Endothelial cell of umbilical vein (primary cell): ENCODE measurements around the gene ALDH1A2. TPM values are rescaled to one million over a fixed set of nuclear protein-coding genes. Genes with fewer than 3 reads are reported as not detected.

Source experiments
- BruUV-seq: library from RNA; stranded (reverse); fragments of 400-500 nt; replicated peaks from 2 replicates; lab custom pipeline; 2021; lab: Mats Ljungman, UMichigan
- CTCF ChIA-PET: fragments of 300-600, 350-600 bp; sonication (Branson Sonifier 250); formaldehyde crosslinking; loops from one replicate; lab custom pipeline; 2021; ENCODE audit warnings: antibody characterized with exemption, inconsistent platforms; lab: Charles Lee
- POLR2A ChIA-PET: fragments of 300-600, 350-600 bp; sonication (Branson Sonifier 250); formaldehyde crosslinking; loops from one replicate; lab custom pipeline; 2021; ENCODE audit warnings: antibody characterized with exemption, inconsistent platforms; lab: Charles Lee
- DNase-seq: peaks from one replicate; pipeline ENCODE4 v3.0.0-alpha.2; 2011; ENCODE audit warnings: low read depth, low spot score
- FAIRE-seq: peaks from 2 replicates; lab custom pipeline; 2011; peaks lifted over from hg19 to GRCh38; lab: Jason Lieb, UNC
- H2AFZ ChIP-seq: 2 replicates; pipeline ENCODE4 v1.6.0; 2012; ENCODE audit warnings: low read depth, low read length, control low read depth, inconsistent platforms
- H3K27ac ChIP-seq: 2 replicates; pipeline ENCODE4 v1.5.1; 2011; ENCODE audit warnings: low read depth, mild to moderate bottlenecking, control low read depth, low read length, moderate library complexity; ENCODE audit not compliant: insufficient read depth
- H3K27me3 ChIP-seq, 2 experiments: 2 replicates each; pipeline versions ENCODE4 v1.6.0 to v1.6.1; 2011; ENCODE audit warnings: low read length in 2 of 2, mixed read lengths in 1 of 2; ENCODE audit not compliant: control insufficient read depth in 2 of 2, insufficient read depth in 2 of 2
- H3K36me3 ChIP-seq, 2 experiments: 2 replicates in 1 of 2; 3 replicates in 1 of 2; pipeline ENCODE4 v1.5.1; 2011; ENCODE audit warnings: low read length in 2 of 2, mild to moderate bottlenecking in 1 of 2, moderate library complexity in 1 of 2; ENCODE audit not compliant: control insufficient read depth in 2 of 2, insufficient read depth in 2 of 2; ENCODE audit errors: extremely low read depth in 1 of 2
- H3K4me1 ChIP-seq: 3 replicates; pipeline ENCODE4 v1.5.1; 2011; ENCODE audit warnings: mild to moderate bottlenecking, low read length; ENCODE audit not compliant: control insufficient read depth, insufficient read depth; ENCODE audit errors: extremely low read depth
- H3K4me2 ChIP-seq: 2 replicates; pipeline ENCODE4 v1.6.1; 2011; ENCODE audit warnings: low read length, control low read depth, mixed read lengths; ENCODE audit not compliant: insufficient read depth
- H3K4me3 ChIP-seq, 3 experiments: fragments of 200-600 bp in 1 of 3; sonication (generic), shearing (Covaris generic) in 1 of 3; replicated peaks in 1 of 3; 2 replicates each; pipeline ENCODE4 v1.5.1; 2011 to 2016; ENCODE audit warnings: control low read depth in 3 of 3, low read length in 3 of 3, mild to moderate bottlenecking in 2 of 3, inconsistent platforms in 1 of 3, low read depth in 1 of 3, moderate library complexity in 1 of 3; ENCODE audit not compliant: insufficient read depth in 1 of 3
- H3K79me2 ChIP-seq: 2 replicates; pipeline ENCODE4 v1.6.0; 2012; ENCODE audit warnings: low read length, inconsistent platforms; ENCODE audit not compliant: control insufficient read depth, insufficient read depth
- H3K9ac ChIP-seq: replicated peaks from 2 replicates; pipeline ENCODE3; 2011; ENCODE audit warnings: low read length, control low read depth; ENCODE audit not compliant: insufficient read depth; ENCODE audit errors: extremely low read depth
- H3K9me1 ChIP-seq: replicated peaks from 3 replicates; pipeline ENCODE4 v1.6.0; 2011; ENCODE audit warnings: mild to moderate bottlenecking, low read length; ENCODE audit not compliant: control insufficient read depth, insufficient read depth; ENCODE audit errors: extremely low read depth
- H3K9me3 ChIP-seq: replicated peaks from 2 replicates; pipeline ENCODE4 v1.5.1; 2012; ENCODE audit warnings: low read length, inconsistent platforms; ENCODE audit not compliant: control insufficient read depth, insufficient read depth
- H4K20me1 ChIP-seq: replicated peaks from 2 replicates; pipeline ENCODE3; 2011; ENCODE audit warnings: mild to moderate bottlenecking, low read length; ENCODE audit not compliant: control insufficient read depth, insufficient read depth; ENCODE audit errors: extremely low read depth
- EZH2 ChIP-seq: IDR thresholded peaks from 2 replicates; pipeline ENCODE4 v1.6.1; 2012; ENCODE audit warnings: borderline replicate concordance, low read depth, mild to moderate bottlenecking, moderate library complexity, low read length, inconsistent platforms; ENCODE audit not compliant: severe bottlenecking
- FOS ChIP-seq: IDR thresholded peaks from 2 replicates; pipeline ENCODE4 v1.6.1; 2011; ENCODE audit warnings: mild to moderate bottlenecking, low read length, moderate library complexity, borderline replicate concordance; ENCODE audit not compliant: insufficient read depth
- GATA2 ChIP-seq: IDR thresholded peaks from 2 replicates; pipeline ENCODE4 v1.7.0; 2011; ENCODE audit warnings: low read depth, mild to moderate bottlenecking, moderate library complexity, mixed read lengths, low read length; ENCODE audit not compliant: insufficient read length, insufficient read depth
- JUN ChIP-seq: IDR thresholded peaks from 2 replicates; pipeline ENCODE4 v1.6.1; 2011; ENCODE audit warnings: borderline replicate concordance, low read depth; ENCODE audit not compliant: insufficient read length, insufficient read depth
- MYC ChIP-seq: IDR thresholded peaks from one replicate; pipeline ENCODE4 v1.6.1; 2011; ENCODE audit warnings: mild to moderate bottlenecking, low read depth, low read length
- POLR2A ChIP-seq: IDR thresholded peaks from 2 replicates; pipeline ENCODE4 v1.6.1; 2012; ENCODE audit warnings: low read depth, mild to moderate bottlenecking, control low read depth, low read length
- POLR2AphosphoS5 ChIP-seq: IDR thresholded peaks from 2 replicates; pipeline ENCODE4 v1.6.1; 2012; ENCODE audit warnings: low read depth, mild to moderate bottlenecking, control low read depth, low read length, moderate library complexity; ENCODE audit not compliant: insufficient read depth
- dilution Hi-C: fragments of 300-500 bp; cut with MboI; formaldehyde crosslinking; loops from one replicate; pipeline ENCODE4 v1.15.0; 2019; ENCODE audit warnings: low sequenced_read_pairs; ENCODE audit not compliant: extremely low pct_ligation_motif_present
- intact Hi-C: fragments of 100-400 bp; cut with micrococcal nuclease; formaldehyde crosslinking; loops from one replicate; pipeline ENCODE4 v1.10.0; 2022
- polyA plus RNA-seq, 4 experiments: library from polyadenylated mRNA; depleted of rRNA in 3 of 4; stranded (reverse) in 3 of 4; unstranded in 1 of 4; fragments of >200 nt; gene quantifications; 2 replicates each; pipeline versions ENCODE4 v1.2.1 to v1.2.3, GENCODE V29; 2011 to 2012; ENCODE audit warnings: missing spikeins in 1 of 4
- total RNA-seq: library from RNA; stranded (reverse); gene quantifications from 2 replicates; pipeline ENCODE4 v1.2.3, GENCODE V29; 2021
- TF ChIP-seq, protein P1 (sequence below): IDR thresholded peaks from 2 replicates; pipeline ENCODE4 v1.6.1; 2011; ENCODE audit not compliant: insufficient read depth, insufficient read length
- TF ChIP-seq, protein P2 (sequence below), 2 donors: IDR thresholded peaks; 1 replicate in 1 of 2; 2 replicates in 1 of 2; pipeline ENCODE4 v1.5.1; 2011; ENCODE audit warnings: low read length in 2 of 2, mild to moderate bottlenecking in 2 of 2, moderate library complexity in 2 of 2, control low read depth in 1 of 2, inconsistent platforms in 1 of 2, low read depth in 1 of 2; ENCODE audit not compliant: insufficient read depth in 1 of 2; ENCODE audit errors: extremely low read depth in 1 of 2

The ALDH1A2 gene
- total and polyA plus RNA-seq, 2 donors (not counting 3 experiments of a cell fraction or from before 2014, with no cell fraction given) = 16.3 to 34.9 TPM

DNA sequence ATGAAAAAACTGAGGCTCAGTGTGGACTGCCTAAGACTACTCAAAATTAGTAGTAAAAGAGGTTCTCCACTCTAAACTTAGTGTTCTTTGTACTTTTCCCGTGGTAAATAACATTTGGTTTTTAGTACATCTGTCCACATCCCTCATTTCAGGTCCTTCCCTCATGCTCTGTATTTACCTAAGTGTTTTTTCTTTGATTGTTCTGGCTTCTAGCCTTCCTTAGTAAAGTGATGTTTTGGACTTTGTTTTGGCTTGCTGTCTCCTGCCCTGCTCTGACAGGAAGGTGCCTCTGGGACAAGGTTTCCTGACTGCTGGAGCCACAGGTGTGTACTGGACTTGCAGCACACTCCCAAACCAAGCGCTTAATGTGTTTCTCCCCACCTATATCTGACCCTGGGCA, 29.9 kb upstream of the ALDH1A2 start:
- POLR2A ChIA-PET = no interaction called here
- CTCF ChIA-PET = no interaction called here

More for the DNA sequence above, 29.9 kb upstream of the ALDH1A2 start:
- DNase-seq = no peak
- no peak for FAIRE-seq
- Histone ChIP-seq H3K9ac (no peak overlapping the region), H3K9me1 (no peaks in the 10 kb centered on the region), H3K4me2 (no peak overlapping the region), H3K79me2 (no peaks in the 10 kb centered on the region), H3K4me1 (no peaks in the 10 kb centered on the region), H3K36me3 (no peaks in the 10 kb centered on the region), H3K9me3 (no peaks in the 10 kb centered on the region), H3K27me3 (no peaks in the 10 kb centered on the region), H2AFZ (no peak overlapping the region), H4K20me1 (peaks cover 2% of the 10 kb centered on the region), H3K4me3 (no peak overlapping the region), H3K27ac (no peak overlapping the region)
- TF ChIP-seq FOS (no peak), JUN (no peak), MYC (no peak), POLR2A (no peak), EZH2 (no peak), GATA2 (no peak), POLR2AphosphoS5 (no peak)
- TF ChIP-seq, protein P1, sequence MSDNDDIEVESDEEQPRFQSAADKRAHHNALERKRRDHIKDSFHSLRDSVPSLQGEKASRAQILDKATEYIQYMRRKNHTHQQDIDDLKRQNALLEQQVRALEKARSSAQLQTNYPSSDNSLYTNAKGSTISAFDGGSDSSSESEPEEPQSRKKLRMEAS = no peak
- TF ChIP-seq, protein P2, sequence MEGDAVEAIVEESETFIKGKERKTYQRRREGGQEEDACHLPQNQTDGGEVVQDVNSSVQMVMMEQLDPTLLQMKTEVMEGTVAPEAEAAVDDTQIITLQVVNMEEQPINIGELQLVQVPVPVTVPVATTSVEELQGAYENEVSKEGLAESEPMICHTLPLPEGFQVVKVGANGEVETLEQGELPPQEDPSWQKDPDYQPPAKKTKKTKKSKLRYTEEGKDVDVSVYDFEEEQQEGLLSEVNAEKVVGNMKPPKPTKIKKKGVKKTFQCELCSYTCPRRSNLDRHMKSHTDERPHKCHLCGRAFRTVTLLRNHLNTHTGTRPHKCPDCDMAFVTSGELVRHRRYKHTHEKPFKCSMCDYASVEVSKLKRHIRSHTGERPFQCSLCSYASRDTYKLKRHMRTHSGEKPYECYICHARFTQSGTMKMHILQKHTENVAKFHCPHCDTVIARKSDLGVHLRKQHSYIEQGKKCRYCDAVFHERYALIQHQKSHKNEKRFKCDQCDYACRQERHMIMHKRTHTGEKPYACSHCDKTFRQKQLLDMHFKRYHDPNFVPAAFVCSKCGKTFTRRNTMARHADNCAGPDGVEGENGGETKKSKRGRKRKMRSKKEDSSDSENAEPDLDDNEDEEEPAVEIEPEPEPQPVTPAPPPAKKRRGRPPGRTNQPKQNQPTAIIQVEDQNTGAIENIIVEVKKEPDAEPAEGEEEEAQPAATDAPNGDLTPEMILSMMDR (IDR thresholded peaks at IDR 0.05; ENCODE audit: extremely low read depth in 1 of 2, insufficient read depth in 1 of 2, low read depth in 1 of 2, low read length in 2 of 2) = no peak
- no TSS peak for BruUV-seq
- intact Hi-C loops (no loop called here), dilution Hi-C loops (no loop called here)
